Glutamatergic neuron (in vitro differentiated cells): ENCODE measurements around the gene NHERF1. TPM values are rescaled to one million over a fixed set of nuclear protein-coding genes. Genes with fewer than 3 reads are reported as not detected.
A peak's percentile ranks its signal among the peaks of the same experiment; 100 is the strongest.

Experiments used
- DNase-seq: peaks from one replicate; pipeline ENCODE4 v3.0.0; 2022
- H3K27ac Mint-ChIP-seq: one replicate; pipeline ENCODE4 v1.8.0; 2020; ENCODE audit warnings: mild to moderate bottlenecking, mixed read lengths, inconsistent platforms; ENCODE audit not compliant: unreplicated experiment
- H3K27me3 Mint-ChIP-seq: one replicate; pipeline ENCODE4 v1.8.0; 2020; ENCODE audit warnings: mild to moderate bottlenecking, moderate library complexity, mixed read lengths, inconsistent platforms; ENCODE audit not compliant: unreplicated experiment
- H3K36me3 Mint-ChIP-seq: one replicate; pipeline ENCODE4 v1.8.0; 2020; ENCODE audit warnings: mild to moderate bottlenecking, mixed read lengths, inconsistent platforms; ENCODE audit not compliant: unreplicated experiment
- H3K4me1 Mint-ChIP-seq: one replicate; pipeline ENCODE4 v1.8.0; 2020; ENCODE audit warnings: mild to moderate bottlenecking, low read depth, mixed read lengths, inconsistent platforms; ENCODE audit not compliant: unreplicated experiment
- H3K4me3 Mint-ChIP-seq: one replicate; pipeline ENCODE4 v1.8.0; 2020; ENCODE audit warnings: mild to moderate bottlenecking, mixed read lengths, inconsistent platforms; ENCODE audit not compliant: unreplicated experiment
- H3K9me3 Mint-ChIP-seq: one replicate; pipeline ENCODE4 v1.8.0; 2020; ENCODE audit warnings: mild to moderate bottlenecking, moderate library complexity, mixed read lengths, inconsistent platforms; ENCODE audit not compliant: unreplicated experiment
- CTCF ChIP-seq: fragments of 200-600 bp; sonication (generic); IDR thresholded peaks from one replicate; pipeline ENCODE4 v1.5.0; 2021; ENCODE audit not compliant: partially characterized antibody, unreplicated experiment
- total RNA-seq: library from RNA; stranded (reverse); fragmentation: NEBNext Ultra II Directional; extraction: Animal tissue kit (Norgen Biotek cat#: 25700); gene quantifications from one replicate; pipeline ENCODE4 v1.2.1, GENCODE V29; 2021; ENCODE audit not compliant: unreplicated experiment

The NHERF1 gene
- total RNA-seq, 1 donor from 2014 or later = 26.9 TPM

- no peaks in the 10 kb centered on the region for H3K36me3 Mint-ChIP-seq
- peak overlapping the region; percentile 65 for H3K4me3 Mint-ChIP-seq
- no peak overlapping the region for H3K27ac Mint-ChIP-seq
- TF ChIP-seq CTCF = peak; percentile 34
- H3K9me3 Mint-ChIP-seq = peaks cover 5% of the 10 kb centered on the region
- H3K27me3 Mint-ChIP-seq = peaks cover 9% of the 10 kb centered on the region
- peak; percentile 68 for DNase-seq
- no peaks in the 10 kb centered on the region for H3K4me1 Mint-ChIP-seq
Measured at GRCh38 chr17:74737299-74738050, 11.0 kb upstream of the NHERF1 start.

DNA sequence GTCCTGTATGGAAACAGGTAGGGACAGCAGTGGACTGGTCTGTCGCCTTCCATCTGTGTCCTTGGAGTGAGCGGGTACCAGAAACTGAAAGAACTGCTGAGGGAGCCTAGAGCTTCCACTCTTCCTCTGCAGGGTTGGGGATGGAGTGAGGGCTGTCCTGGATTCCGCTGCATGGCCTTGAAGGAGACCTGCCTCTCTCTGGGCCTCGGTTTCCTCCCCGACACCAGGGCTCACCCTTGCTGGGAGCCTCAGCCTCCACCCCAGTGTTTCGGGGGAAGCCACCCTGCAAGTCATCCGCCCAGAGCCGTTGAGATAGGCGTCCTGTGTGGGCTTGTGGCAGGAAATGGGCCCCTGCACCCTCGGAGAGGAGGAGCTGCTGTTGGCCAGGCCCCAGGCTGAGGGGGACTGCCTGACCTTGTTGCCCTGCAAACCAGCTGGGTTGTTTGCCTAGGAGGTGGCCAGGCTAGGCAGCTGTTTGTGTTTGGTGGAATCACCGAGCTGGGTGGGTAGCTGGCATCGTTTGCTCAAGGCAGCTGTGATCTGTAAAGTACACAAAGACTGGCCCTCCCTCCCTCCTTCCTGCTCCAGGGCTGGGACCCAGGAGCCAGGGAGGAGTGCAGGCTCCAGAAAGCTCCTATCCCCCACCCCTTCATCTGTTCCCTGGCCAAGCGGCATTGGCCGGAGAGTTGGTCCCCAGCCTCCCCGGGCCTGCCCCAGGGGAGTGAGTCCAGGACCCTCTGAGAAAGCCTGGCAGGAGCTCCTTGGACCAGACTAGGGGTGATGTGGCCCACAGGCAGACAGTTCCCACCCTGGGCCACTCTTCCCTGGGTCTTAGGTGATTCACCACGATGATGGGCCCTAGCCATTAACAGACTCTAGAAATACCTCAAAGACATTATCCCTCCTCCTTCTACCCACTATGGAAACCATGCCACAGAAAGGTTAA, 10.1 kb upstream of the NHERF1 start:
- Mint-ChIP-seq H3K36me3 (no peaks in the 10 kb centered on the region), H3K27me3 (peaks cover 11% of the 10 kb centered on the region), H3K4me3 (peak overlapping the region; percentile 65), H3K27ac (no peak overlapping the region), H3K4me1 (no peaks in the 10 kb centered on the region), H3K9me3 (peaks cover 5% of the 10 kb centered on the region)
- TF ChIP-seq CTCF = no peak
- no peak for DNase-seq

DNA sequence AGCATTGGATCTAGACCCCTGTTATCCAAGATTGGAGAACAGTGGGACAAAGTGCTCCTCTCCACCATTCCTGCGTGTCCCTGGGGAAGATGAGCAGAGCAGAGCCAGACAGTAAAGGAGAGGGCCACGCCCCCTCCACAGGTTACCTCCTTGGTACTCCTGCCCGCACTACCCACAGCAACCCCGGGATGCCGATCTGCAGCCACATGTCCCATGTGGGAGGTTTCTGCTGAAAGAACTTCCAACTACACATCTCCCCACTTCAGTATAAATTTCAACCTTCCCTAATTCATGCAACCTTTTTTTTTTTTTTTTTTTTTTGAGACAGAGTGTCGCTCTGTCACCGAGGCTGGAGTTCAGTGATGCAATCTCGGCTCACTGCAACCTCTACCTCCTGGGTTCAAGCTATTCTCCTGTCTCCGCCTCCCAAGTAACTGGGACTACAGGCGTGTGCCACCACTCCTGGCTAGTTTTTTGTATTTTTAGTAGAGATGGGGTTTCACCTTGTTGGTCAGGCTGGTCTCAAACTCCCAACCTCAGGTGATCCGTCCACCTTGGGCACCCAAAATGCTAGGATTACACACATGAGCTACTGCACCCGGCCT, 9.1 kb upstream of the NHERF1 start:
- no peak for TF ChIP-seq CTCF
- no peak overlapping the region for H3K27ac Mint-ChIP-seq
- H3K9me3 Mint-ChIP-seq = peaks cover 7% of the 10 kb centered on the region
- no peak for DNase-seq
- peaks cover 12% of the 10 kb centered on the region for H3K27me3 Mint-ChIP-seq
- H3K4me1 Mint-ChIP-seq = peaks cover 4% of the 10 kb centered on the region
- no peaks in the 10 kb centered on the region for H3K36me3 Mint-ChIP-seq
- no peak overlapping the region for H3K4me3 Mint-ChIP-seq

GRCh38 chr17:74740173-74740572, 8.3 kb upstream of the NHERF1 start:
- DNase-seq = no peak
- no peak for TF ChIP-seq CTCF
- Mint-ChIP-seq H3K4me1 (peaks cover 4% of the 10 kb centered on the region), H3K27me3 (peaks cover 12% of the 10 kb centered on the region), H3K36me3 (no peaks in the 10 kb centered on the region), H3K27ac (peak overlapping the region; percentile 64), H3K9me3 (peaks cover 5% of the 10 kb centered on the region), H3K4me3 (no peak overlapping the region)
